Right ventricle myocardium inferior (tissue), 1 donor: ENCODE data around the gene TRPV4. TPM values are rescaled to one million over a fixed set of nuclear protein-coding genes. Genes with fewer than 3 reads are reported as not detected.

Experiments
- ATAC-seq: fragments of 200-7000 bp; cut with Tn5 transposase; one replicate; pipeline ENCODE4 v1.9.1; 2020; ENCODE audit warnings: mild to moderate bottlenecking, moderate library complexity
- DNase-seq: peaks from one replicate; pipeline ENCODE4 v3.0.0; 2021; ENCODE audit errors: missing footprints
- intact Hi-C: fragments of 100-400 bp; cut with DNase I; formaldehyde crosslinking; loops from one replicate; pipeline ENCODE4 v1.11.0; 2022
- total RNA-seq: library from RNA; stranded (reverse); fragmentation: NEBNext Ultra II Directional; extraction: Animal tissue kit (Norgen Biotek cat#: 25700); gene quantifications from one replicate; pipeline ENCODE4 v1.2.1, GENCODE V29; 2021
- donor health status: DM: no; HTN: yes; CAD: no; lungs with severe emphysema.

The TRPV4 gene
- total RNA-seq, 1 donor from 2014 or later, result 0.32 TPM

GRCh38 chr12:109793826-109794501, 39.2 kb downstream of the TRPV4 start:
- ATAC-seq (no peak), DNase-seq (no peak)
- intact Hi-C loops, result no loop called here

- intact Hi-C loops, result no loop called here
- DNase-seq (no peak), ATAC-seq (no peak)
Measured at GRCh38 chr12:109793411-109793810, 39.8 kb downstream of the TRPV4 start.

- DNase-seq (no peak), ATAC-seq (no peak)
- intact Hi-C loops, result no loop called here
Measured at GRCh38 chr12:109792992-109793391, 40.2 kb downstream of the TRPV4 start.

- ATAC-seq (no peak), DNase-seq (no peak)
- intact Hi-C loops, result no loop called here
Measured at GRCh38 chr12:109789526-109790048, 43.6 kb downstream of the TRPV4 start.

- no peak for ATAC-seq
- intact Hi-C loops, result no loop called here
- DNase-seq, result no peak
Measured at GRCh38 chr12:109786799-109787198, 46.4 kb downstream of the TRPV4 start.

- intact Hi-C loops, result no loop called here
- DNase-seq (no peak), ATAC-seq (no peak)
Measured at GRCh38 chr12:109785854-109786253, 47.3 kb downstream of the TRPV4 start.

GRCh38 chr12:109783965-109784244, 49.3 kb downstream of the TRPV4 start:
- DNase-seq (no peak), ATAC-seq (no peak)
- intact Hi-C loops, result no loop called here

- no peak for ATAC-seq
- no peak for DNase-seq
- intact Hi-C loops, result no loop called here
Measured at GRCh38 chr12:109783135-109783964, 49.8 kb downstream of the TRPV4 start.

GRCh38 chr12:109782326-109782703, 50.9 kb downstream of the TRPV4 start:
- DNase-seq, result no peak
- intact Hi-C loops, result no loop called here

GRCh38 chr12:109781668-109782325, 51.4 kb downstream of the TRPV4 start:
- DNase-seq, result no peak
- intact Hi-C loops, result no loop called here
- ATAC-seq, result no peak

More at GRCh38 chr12:109782326-109782703, 50.9 kb downstream of the TRPV4 start:
- ATAC-seq, result no peak

- no peak for ATAC-seq
- intact Hi-C loops, result no loop called here
Measured at GRCh38 chr12:109779382-109779781, 53.8 kb downstream of the TRPV4 start.

GRCh38 chr12:109778684-109779083, 54.5 kb downstream of the TRPV4 start:
- ATAC-seq, result no peak
- intact Hi-C loops, result no loop called here

More at GRCh38 chr12:109779382-109779781, 53.8 kb downstream of the TRPV4 start:
- DNase-seq, result no peak

GRCh38 chr12:109777544-109777943, 55.7 kb downstream of the TRPV4 start:
- no peak for DNase-seq
- no peak for ATAC-seq
- intact Hi-C loops, result loop anchor here (2.0 kb wide), 1 partner anchor 349 kb away; no protein-coding TSS in a partner anchor

More at GRCh38 chr12:109778684-109779083, 54.5 kb downstream of the TRPV4 start:
- DNase-seq, result no peak

- ATAC-seq (no peak), DNase-seq (no peak)
- intact Hi-C loops, result loop anchor here (2.0 kb wide), 1 partner anchor 348 kb away; no protein-coding TSS in a partner anchor
Measured at GRCh38 chr12:109776624-109777023, 56.6 kb downstream of the TRPV4 start.

GRCh38 chr12:109775172-109775881, 57.9 kb downstream of the TRPV4 start:
- peak; percentile 82 for ATAC-seq

GRCh38 chr12:109773384-109774011, 59.7 kb downstream of the TRPV4 start:
- DNase-seq, result no peak
- intact Hi-C loops, result loop anchor here (2.0 kb wide), 1 partner anchor 53 kb away; no protein-coding TSS in a partner anchor

More at GRCh38 chr12:109775172-109775881, 57.9 kb downstream of the TRPV4 start:
- intact Hi-C loops, result loop anchor here (1.0 to 2.0 kb wide), 3 partner anchors 55 to 257 kb away; no protein-coding TSS in a partner anchor
- DNase-seq, result peak; percentile 84

GRCh38 chr12:109772622-109773321, 60.4 kb downstream of the TRPV4 start:
- DNase-seq, result no peak
- intact Hi-C loops, result no loop called here
- no peak for ATAC-seq

More at GRCh38 chr12:109773384-109774011, 59.7 kb downstream of the TRPV4 start:
- no peak for ATAC-seq
